Stimulated activated CD8-positive, alpha-beta memory T cell treated with anti-CD3 and anti-CD28 coated beads, Interleukin-12 subunit alpha, Interleukin-12 subunit beta, amount 100 ng/mL, for 4 hours (primary cell): ENCODE results near the gene RNF125.
"Not testable (repeated sequence)": the region's sequence is repeated elsewhere in the genome, so short reads cannot be mapped to it uniquely, and the experiment has no call there.

ENCODE experiments used
- DNase-seq: peaks from one replicate; pipeline ENCODE4 v3.0.0-alpha.2; 2020; ENCODE audit warnings: low read depth

The RNF125 gene

DNA sequence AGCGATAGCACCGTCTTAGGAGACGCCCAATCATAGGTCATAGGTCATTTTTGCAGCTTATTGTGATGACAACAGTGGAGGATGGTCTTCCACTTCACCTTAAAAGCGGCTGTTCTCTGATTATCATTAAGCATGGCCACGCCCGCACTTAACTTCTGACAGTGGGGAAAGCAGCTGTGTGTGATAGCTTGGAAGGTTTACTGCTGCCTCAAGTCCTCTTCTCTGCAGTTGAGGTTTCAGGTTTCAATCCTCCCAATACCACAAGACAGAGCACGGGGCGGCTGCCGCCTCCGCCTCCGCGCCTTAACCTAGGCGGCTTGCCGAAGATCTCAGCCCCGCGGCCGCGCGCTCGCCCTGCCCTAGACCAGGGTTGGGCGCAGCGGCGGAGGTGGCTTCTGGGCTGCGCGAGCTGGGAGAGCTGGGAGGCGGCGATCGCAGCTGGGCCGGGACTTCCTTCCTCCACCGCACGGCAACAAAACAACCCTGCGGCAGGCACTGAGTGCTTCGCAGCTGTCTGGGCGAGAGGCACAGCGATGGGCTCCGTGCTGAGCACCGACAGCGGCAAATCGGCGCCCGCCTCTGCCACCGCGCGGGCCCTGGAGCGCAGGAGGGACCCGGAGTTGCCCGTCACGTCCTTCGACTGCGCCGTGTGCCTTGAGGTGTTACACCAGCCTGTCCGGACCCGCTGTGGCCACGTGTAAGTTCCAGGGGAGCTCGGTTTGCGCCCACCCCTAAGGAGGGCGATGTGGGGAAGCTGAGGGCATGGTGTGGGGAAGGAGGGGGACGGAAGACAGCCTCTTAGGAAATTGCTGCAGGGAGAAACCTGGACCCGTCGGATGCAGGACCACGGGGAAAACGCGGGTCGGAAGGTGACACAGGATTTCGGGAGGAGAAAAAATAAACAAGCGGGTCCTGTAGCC lies at the start of gene RNF125:
Gene RNF125, plus strand, starts transcription at position 495 of the 920 bp plus-strand sequence. Its CDS starts 39 bp downstream, at position 534.
- DNase-seq, result peak; percentile 81

DNA sequence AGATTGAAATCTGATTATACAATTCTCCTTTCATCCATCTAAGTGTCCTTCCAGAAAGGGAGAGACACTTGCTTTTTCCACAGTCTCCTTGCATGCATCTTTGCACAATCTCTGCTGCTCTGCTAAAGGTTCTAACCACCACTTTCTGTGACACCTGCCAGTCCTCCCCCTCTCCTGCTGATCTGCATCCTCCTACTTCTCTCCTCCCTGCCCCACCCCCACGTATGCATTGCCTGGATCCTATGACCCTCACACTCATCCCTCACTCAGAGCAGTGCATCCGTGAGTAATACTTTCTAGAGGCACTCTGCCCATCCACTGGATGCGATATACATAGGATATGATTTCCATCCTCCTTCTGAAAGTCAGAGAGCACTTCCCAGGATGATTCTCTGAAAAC lies 48.0 kb upstream of the RNF125 start:
- no peak for DNase-seq

DNA sequence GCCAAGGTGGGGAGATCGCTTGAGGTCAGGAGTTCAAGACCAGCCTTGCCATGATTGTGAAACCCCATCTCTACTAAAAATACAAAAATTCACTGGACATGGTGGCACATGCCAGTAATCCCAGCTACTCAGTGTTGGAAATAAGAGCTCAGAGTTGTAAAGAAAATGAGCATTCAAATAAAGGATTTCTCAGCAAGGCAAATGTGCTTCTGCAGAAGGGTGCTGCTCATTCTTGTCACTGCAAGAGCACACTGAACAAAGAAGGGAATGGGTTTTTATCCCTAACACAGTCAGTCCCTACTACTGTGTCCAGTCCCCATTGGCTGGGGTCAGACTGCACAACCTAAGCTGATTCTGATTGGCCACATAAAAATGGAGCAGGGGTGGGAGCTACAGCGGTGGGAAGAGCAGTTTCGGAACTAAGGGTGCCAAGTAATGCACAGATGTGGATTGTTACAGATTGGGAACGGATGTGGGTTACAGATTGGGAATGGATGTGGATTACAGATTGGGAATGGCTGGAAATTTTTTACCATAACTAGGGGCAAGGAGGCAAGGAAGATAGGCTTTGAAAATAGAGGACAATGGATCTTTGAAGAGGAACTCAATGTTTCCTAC lies 44.6 kb upstream of the RNF125 start:
- no peak for DNase-seq

DNA sequence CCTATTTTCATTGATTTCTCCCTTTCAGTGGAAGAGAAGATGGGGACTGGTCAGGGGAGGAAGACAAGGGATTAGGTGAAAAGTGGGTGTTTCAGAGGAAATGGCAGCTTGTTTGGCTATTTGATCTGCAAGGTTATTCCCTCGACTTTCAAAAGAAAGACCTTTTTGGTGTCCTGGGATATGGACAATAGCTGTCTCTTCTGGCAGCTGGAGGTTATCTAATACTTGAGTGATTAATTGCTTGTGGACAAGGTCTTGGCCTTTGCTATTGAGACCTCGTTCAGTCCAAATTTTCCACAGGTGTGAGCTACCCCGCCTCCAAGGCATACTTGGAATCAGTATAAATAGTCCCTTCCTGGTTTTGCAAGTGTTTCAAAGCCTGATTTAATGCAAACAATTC lies 42.4 kb upstream of the RNF125 start:
- DNase-seq, result no peak

DNA sequence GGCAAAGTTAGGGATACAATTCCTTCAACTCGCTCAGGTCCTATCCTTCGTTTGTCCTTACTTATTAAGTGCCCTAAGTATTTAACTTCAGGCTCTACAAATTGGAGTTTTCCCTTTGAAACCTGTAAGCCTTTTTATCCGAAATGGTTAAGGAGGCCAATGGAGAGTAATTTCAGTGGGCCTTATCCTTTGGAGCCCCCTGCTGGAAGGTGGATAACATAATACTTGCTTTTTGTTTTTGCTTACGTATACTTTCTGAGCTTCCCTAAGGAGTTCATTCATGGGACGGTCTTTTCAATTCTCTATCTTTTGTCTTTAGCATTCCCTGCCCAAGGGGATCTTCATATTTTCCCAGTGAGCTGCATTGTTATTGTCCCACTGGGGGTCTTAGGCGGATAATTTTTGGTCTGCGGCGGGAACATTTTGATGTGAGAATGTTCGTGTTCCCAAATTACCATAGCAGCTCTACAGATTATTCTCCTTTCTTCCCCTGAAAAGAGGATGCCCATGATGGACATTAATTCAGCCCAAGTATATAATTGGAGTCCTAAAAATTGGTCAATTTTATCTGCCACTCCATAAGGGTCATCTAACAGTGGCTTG lies 41.3 kb upstream of the RNF125 start:
- DNase-seq, result no peak

DNA sequence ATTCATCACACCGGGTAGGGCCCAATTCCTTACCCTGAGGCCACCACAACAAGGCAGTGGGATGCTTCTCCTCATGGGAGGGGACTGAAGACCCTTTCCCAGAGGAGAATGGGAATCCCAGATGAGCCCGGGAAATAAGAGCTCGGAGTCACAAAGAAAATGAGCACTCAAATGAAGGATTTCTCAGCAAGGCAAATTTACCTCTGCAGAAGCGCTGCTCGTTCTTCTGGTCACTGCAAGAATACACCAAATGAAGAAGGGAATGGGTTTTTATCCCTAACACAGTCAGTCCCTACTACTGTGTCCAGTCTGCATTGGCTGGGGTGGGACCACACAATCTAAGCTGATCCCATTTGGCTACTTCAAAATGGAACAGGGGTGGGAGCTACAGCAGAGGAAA lies 40.0 kb upstream of the RNF125 start:
- no peak for DNase-seq

DNA sequence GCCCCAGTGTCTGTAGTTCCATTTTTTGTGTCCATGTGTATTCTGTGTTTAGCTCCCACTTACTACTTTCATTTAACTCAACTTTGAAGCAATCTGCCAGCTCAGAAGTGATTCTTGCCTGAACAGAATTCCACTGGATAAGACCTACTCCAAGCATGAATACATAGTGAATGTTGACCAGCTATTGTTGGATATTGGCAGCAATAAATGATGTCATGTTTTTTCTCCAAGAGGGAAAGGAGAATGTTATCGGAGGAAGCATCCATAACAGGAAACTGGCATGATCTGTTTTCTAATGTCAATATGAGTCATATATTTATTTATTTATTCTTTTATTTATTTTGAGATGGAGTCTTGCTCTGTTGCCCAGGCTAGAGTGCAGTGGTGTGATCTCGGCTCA lies 38.9 kb upstream of the RNF125 start:
- no peak for DNase-seq

DNA sequence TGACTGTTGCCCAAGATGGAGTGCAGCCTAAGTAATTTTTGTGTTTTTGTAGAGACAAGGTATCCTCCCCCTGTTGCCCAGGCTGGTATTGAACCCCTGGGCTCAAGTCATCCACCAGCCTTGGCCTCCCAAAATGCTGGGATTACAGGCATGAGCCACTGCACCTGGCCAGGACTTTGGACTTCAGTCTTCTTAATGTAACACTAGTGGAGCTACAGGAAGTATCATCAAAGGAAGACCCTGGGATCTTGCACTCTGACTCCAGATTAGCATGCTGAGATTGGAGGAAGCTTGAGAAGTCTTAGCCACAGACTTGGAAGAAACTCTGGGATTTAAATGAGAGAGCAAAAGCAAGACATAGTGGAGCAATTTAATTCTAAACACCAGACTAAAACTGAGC lies 37.8 kb upstream of the RNF125 start:
- no peak for DNase-seq

DNA sequence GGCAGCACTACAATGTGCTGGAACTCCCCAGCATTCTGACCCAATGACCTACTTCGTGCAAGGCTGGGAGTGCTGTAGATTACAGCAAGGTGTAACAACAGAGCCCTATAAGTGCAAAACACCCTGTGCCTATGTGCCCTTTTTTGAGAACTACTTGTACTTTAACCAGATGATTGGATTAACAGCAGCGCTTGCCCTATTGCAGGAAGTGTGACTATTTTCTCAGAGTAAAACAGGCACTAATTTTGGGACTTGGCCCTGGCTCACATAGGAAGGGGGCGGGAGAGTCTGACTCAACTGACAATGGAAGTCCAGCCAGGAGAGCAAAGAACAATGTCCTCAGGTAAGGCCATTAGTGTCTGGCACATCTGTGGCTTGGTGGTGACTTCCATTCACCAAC lies 35.6 kb upstream of the RNF125 start:
- DNase-seq, result no peak

DNA sequence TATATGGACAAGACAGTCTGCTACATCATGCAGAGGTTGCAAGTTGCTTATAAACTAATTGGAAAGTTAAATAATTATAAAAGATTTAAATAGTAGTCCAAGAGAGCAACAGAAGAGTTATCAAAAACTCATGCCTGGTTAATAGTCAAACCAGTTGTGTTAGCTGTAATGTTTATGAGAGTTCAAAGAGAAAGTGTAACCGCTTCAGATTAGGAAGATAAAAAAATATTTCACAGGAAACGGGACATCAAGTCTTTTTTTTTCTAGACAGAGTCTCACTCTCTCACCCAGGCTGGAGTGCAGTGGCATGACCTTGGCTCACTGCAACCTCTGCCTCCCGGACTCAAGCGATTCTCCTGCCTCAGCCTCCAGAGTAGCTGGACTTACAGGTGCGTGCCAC lies 34.6 kb upstream of the RNF125 start:
- DNase-seq, result no peak

DNA sequence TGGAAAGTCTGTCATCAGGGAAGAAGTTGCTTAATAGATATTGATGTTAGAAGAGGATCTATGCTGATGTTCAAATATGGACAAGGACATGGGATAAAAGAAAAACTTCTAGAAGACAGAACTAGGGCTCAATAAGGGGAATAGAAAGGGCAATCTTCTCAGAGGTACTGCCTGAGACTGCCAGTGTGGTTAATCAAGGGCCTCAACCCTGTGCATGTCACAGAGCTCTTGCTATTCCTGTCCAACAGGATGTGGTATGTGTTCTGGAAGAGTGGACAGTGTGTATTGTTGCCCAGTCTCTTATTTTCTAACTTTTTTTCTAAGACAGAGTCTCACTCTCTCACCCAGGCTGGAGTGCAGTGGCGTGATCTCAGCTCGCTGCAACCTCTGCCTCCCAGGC lies 27.8 kb upstream of the RNF125 start:
- DNase-seq, result no peak

DNA sequence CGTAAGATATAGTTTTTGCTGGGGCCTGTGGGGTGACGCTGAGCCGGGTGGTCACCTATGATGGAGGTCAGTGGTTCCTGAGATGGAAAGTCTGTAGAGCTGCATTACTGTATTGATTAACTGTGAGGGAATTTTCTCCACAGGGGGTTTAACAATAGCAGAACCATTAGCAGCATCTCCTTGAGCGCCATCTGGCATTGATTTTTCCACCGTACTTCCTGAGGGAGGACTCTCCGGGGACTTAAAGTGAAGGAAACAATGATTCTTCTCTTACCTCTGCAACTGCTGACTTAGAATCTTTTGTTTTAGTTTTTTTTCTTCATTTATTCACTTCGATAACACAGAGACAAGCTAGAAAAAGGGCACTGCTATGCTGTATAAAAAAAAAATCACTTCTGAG lies 22.6 kb upstream of the RNF125 start:
- no peak for DNase-seq

DNA sequence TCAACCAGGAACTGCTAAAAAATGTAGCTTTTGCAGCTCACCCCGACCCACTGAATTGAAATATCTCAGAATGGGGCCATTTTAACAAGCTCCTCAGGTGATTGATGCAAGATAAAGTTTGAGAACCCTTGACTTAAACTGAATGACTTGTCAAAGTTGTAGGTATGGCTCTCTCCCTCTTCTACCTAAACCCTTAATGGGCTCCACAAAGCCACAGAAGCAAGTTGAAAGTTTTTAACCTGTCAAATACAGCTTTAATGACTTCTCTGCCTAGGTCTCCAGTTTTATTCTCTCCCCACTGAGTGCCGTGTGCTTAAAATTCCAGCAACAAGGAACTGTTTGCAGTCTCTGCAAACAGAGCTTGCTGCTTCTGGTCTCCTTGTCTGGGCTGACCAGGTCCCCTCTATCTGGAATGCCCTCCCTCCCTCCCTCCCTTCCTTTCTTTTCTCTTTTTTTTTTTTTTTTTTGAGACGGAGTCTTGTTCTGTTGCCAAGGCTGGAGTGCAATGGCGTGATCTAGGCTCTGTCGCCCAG lies 19.7 kb upstream of the RNF125 start:
- DNase-seq, result no peak

DNA sequence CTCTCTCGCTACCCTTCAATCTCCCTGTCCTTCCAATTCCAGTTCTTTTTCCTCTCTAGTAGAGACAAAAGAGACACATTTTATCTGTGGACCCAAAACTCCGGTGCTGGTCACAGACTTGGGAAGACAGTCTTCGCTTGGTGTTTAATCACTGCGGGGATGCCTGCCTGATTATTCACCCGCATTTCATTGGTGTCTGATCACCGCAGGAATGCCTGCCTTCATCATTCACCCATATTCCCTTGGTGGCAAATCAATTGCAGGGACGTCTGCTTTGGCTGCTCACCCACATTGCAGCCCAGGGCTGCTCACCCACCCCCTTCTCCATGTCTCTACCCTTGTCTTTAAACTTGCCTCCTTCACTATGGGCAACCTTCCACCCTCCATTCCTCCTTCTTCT lies 17.5 kb upstream of the RNF125 start:
- DNase-seq, result not testable (repeated sequence)

DNA sequence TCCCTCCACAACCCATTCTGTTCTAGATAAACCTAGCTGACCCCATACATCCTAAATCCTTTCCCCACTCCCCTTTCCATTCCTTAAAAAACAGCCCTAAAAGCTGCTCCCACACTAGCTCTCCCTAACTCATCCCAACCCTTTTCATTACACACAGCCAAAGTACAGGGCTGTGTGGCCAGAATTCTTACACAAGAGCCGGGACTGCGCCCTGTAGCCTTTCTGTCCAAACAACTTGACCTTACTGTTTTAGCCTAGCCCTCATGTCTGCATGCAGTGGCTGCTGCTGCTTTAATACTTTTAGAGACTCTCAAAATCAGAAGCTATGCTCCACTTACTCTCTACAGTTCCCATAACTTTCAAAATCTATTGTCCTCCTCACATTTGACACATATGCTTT lies 14.8 kb upstream of the RNF125 start:
- not testable (repeated sequence) for DNase-seq

DNA sequence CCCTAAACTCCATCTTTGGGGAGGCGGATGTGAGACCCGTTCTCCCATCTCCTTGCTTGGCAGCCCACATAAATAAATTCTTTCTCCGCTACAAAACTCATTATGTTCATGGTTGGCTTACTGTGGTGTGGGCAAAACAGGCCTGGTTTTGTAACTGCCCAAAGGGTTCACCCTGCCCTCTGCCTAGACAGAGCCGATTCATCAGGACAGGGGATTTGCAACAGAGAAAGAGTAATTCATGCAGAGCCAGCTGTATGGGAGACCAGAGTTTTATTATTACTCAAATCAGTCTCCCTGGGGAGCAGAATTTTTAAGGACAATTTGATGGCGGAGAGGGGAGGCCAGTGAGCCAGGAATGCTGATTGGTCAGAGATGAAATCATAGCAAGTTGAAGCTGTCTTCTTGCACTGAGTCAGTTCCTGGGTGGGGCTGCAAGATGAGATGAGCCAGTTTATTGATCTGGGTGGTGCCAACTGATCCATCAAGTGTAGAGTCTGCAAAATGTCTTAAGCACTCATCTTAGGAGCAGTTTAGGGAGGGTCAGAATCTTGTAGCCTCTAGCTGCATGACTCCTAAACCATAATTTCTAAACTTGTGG lies 8.4 kb upstream of the RNF125 start:
- DNase-seq, result no peak

DNA sequence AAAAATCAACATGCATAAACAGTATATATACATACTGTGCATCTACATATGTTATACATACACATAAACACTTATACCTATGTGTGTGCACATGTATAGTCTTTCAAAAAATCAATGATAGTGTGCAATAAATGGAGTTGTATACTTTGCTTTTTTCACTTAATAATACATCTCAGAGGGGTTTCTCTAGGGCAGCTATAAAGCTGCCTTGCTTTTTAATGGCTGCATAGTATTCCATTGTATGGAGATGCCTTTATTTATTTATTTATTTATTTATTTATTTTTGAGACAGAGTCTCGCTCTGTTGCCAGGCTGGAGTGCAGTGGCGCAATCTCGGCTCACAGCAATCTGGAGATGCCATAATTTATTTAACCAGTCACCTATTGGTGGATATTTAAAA lies 7.4 kb upstream of the RNF125 start:
- no peak for DNase-seq

DNA sequence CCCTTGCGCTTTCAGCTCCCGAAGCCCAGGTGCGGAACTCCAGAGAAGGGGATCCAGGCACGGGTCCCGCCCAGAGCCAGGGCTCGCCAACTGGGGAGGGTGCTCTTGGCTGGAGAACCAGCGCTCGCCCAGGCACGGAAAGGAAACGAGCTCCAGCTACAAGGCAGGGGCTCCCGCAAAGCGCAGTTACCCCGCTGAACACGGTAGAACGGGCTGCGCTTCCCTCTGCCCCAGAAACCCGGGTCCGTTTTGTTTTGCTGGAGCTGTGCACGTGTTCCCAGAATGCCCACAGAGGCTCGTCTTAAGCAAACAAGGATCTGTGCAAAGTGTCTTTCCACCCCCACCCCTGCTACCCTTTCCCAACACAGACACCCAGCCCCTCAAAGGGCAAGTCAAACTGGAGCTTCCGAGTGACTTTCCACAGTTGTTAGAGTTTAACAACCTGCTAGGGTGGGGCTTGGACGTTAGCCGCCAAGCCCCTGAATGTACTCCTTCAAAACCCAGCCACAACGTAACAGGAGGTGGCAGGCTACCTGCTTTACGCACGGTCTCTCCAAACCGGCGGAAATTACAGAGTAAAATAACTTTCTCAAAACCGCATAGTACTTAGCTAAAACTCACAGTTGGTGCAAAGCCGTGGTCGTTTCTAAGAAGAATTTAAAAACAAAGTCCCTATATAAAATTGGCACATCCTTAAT lies 775 bp downstream of the RNF125 start:
- DNase-seq, result peak; percentile 28

DNA sequence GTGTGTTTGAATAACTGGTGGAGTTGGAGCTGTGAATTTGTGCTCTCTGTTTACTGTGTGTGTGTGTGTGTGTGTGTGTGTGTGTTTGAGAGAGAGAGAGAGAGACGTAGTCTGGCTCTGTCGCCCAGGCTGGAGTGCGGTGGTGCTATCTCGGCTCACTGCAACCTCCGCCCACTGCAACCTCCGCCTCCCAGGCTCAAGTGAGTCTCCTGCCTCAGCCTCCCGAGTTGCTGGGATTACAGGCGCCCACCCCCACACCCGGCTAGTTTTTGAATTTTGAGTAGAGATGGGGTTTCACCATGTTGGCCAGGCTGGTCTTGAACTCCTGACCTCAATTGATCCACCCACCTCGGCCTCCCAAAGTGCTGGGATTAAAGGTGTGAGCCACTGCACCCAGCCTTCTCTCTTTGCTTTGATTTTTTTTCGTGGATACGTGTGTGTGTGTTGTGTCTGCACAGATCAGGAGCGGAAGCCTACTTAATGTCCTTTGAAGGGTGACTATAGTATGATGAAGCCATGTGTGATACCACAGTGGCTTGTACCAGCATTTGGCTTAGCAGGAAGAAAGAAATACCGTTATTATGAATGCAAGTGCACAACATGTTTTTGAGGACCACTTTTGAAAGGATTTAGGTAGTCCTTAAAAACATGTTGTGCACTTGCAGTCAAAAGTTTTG lies 1.5 kb downstream of the RNF125 start:
- DNase-seq, result peak; percentile 30

DNA sequence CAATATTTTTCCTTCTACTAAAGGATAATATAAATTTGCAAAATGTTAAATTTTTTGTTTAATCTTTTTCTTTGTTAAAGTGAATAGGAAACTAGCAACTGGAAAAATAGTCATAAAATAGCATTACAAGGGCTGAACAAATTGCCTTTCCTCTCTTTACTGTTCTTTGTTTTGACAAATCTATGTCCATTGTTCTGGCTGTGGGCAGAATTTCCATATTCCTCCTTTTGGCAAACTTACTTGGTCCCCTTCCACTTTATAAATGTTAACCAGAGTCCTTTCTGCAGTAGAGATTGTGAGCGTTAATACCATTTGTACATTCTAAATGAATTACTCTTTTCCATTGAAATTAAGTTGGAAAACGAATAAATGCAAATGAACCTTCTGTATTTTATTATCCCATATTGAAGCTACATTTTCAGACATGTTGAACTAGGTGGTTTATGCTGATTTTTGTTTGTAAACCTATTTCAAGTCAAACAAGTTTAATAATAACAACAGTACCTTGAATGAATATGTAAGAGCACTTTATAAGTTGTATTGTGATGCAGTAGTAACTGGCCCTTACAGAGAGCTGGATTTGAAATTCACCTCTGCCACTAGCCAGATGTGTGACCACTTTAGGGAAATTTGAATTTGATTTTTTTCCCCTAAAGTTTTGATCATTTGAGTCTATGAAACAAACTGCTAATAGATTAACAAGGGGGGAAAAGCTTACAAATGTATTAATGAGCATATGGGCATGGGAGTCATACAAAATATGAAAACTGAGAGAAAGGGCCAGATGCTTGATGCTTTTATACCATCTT lies 3.3 kb downstream of the RNF125 start:
- DNase-seq, result no peak
